DND-41 (cell line): Measurements from ENCODE around the gene ADAMTSL2.

Experiments used
- ATAC-seq: fragments of 200-7000 bp; cut with Tn5 transposase; 3 replicates; pipeline ENCODE4 v1.9.1; 2021; ENCODE audit warnings: low read depth; ENCODE audit not compliant: insufficient read depth
- DNase-seq: peaks from one replicate; pipeline ENCODE4 v3.0.0-alpha.2; 2020
- H2AFZ ChIP-seq: 2 replicates; pipeline ENCODE4 v1.6.0; 2012; ENCODE audit warnings: low read depth, low read length
- H3K27ac ChIP-seq: 2 replicates; pipeline ENCODE4 v1.5.1; 2012; ENCODE audit warnings: low read length, inconsistent platforms
- H3K27me3 ChIP-seq: fragments of 200-600 bp; sonication (generic); 2 replicates; pipeline ENCODE4 v1.6.0; 2012; ENCODE audit warnings: low read length, mild to moderate bottlenecking, inconsistent platforms; ENCODE audit not compliant: insufficient read depth, poor library complexity
- H3K36me3 ChIP-seq: 2 replicates; pipeline ENCODE4 v1.5.1; 2012; ENCODE audit warnings: low read length, inconsistent platforms; ENCODE audit not compliant: insufficient read depth
- H3K4me1 ChIP-seq: 2 replicates; pipeline ENCODE4 v1.5.1; 2012; ENCODE audit warnings: mild to moderate bottlenecking, low read length; ENCODE audit not compliant: insufficient read depth
- H3K4me2 ChIP-seq: 2 replicates; pipeline ENCODE4 v1.6.0; 2012; ENCODE audit warnings: mild to moderate bottlenecking, moderate library complexity, low read length, inconsistent platforms; ENCODE audit not compliant: insufficient read depth
- H3K4me3 ChIP-seq, 2 experiments: fragments of 200-600 bp in 1 of 2; shearing (Covaris generic) in 1 of 2; 2 replicates each; pipeline ENCODE4 v1.5.1; 2012 to 2016; ENCODE audit warnings: inconsistent platforms in 2 of 2, low read length in 2 of 2, mild to moderate bottlenecking in 2 of 2, low read depth in 1 of 2, moderate library complexity in 1 of 2
- H3K79me2 ChIP-seq: 2 replicates; pipeline ENCODE4 v1.6.0; 2012; ENCODE audit warnings: low read length, inconsistent platforms; ENCODE audit not compliant: insufficient read depth
- H3K9ac ChIP-seq: 2 replicates; pipeline ENCODE4 v1.6.0; 2012; ENCODE audit warnings: low read depth, mild to moderate bottlenecking, inconsistent platforms, low read length, moderate library complexity
- H3K9me3 ChIP-seq: 2 replicates; pipeline ENCODE4 v1.5.1; 2012; ENCODE audit warnings: low read length, moderate library complexity, mild to moderate bottlenecking, inconsistent platforms; ENCODE audit not compliant: insufficient read depth, severe bottlenecking
- H4K20me1 ChIP-seq: 2 replicates; pipeline ENCODE4 v1.6.0; 2012; ENCODE audit warnings: low read length; ENCODE audit not compliant: insufficient read depth
- CTCF ChIP-seq: IDR thresholded peaks from 2 replicates; pipeline ENCODE4 v1.5.1; 2012; ENCODE audit warnings: borderline replicate concordance, low read length, moderate library complexity, mild to moderate bottlenecking; ENCODE audit not compliant: poor library complexity, severe bottlenecking; ENCODE audit errors: extremely low read depth
- EZH2 ChIP-seq: IDR thresholded peaks from 3 replicates; pipeline ENCODE4 v1.6.1; 2012; ENCODE audit warnings: borderline replicate concordance, low read depth, mild to moderate bottlenecking, moderate library complexity, low read length, inconsistent platforms; ENCODE audit not compliant: severe bottlenecking

ADAMTSL2 gene

GRCh38 chr9:133595910-133596309 is 61.4 kb downstream of the ADAMTSL2 start:
- no peaks in the 10 kb centered on the region for H4K20me1 ChIP-seq
- H3K9ac ChIP-seq = no peak overlapping the region
- H3K27ac ChIP-seq = no peak overlapping the region
- DNase-seq (no peak), ATAC-seq (no peak)
- TF ChIP-seq EZH2 (no peak), CTCF (no peak)
- H3K9me3 ChIP-seq = peaks cover 18% of the 10 kb centered on the region
- no peaks in the 10 kb centered on the region for H3K4me1 ChIP-seq
- H3K4me3 ChIP-seq = no peak overlapping the region
- H3K79me2 ChIP-seq = no peaks in the 10 kb centered on the region
- H3K36me3 ChIP-seq = no peaks in the 10 kb centered on the region
- H3K27me3 ChIP-seq = no peaks in the 10 kb centered on the region
- no peak overlapping the region for H3K4me2 ChIP-seq
- no peak overlapping the region for H2AFZ ChIP-seq

GRCh38 chr9:133597316-133597957 is 62.9 kb downstream of the ADAMTSL2 start:
- Histone ChIP-seq H3K4me3 (no peak overlapping the region), H3K27ac (no peak overlapping the region), H3K9ac (no peak overlapping the region), H4K20me1 (no peaks in the 10 kb centered on the region), H2AFZ (no peak overlapping the region), H3K4me1 (no peaks in the 10 kb centered on the region), H3K36me3 (no peaks in the 10 kb centered on the region), H3K9me3 (peaks cover 18% of the 10 kb centered on the region), H3K27me3 (no peaks in the 10 kb centered on the region), H3K79me2 (no peaks in the 10 kb centered on the region), H3K4me2 (no peak overlapping the region)
- ATAC-seq (no peak), DNase-seq (no peak)
- TF ChIP-seq EZH2 (no peak), CTCF (no peak)

- H3K27me3 ChIP-seq = no peaks in the 10 kb centered on the region
- TF ChIP-seq EZH2 (no peak), CTCF (no peak)
- no peak overlapping the region for H3K4me2 ChIP-seq
- H3K27ac ChIP-seq = no peak overlapping the region
- no peaks in the 10 kb centered on the region for H3K4me1 ChIP-seq
- no peaks in the 10 kb centered on the region for H4K20me1 ChIP-seq
- ATAC-seq (no peak), DNase-seq (no peak)
- no peaks in the 10 kb centered on the region for H3K36me3 ChIP-seq
- H2AFZ ChIP-seq = no peak overlapping the region
- H3K4me3 ChIP-seq = no peak overlapping the region
- H3K9ac ChIP-seq = no peak overlapping the region
- H3K79me2 ChIP-seq = no peaks in the 10 kb centered on the region
- H3K9me3 ChIP-seq = peaks cover 18% of the 10 kb centered on the region
Measured at GRCh38 chr9:133598978-133599377, 64.5 kb downstream of the ADAMTSL2 start.
